NCI-H187 treated with DMSO at 0.1 percent for 48 hours (cell line): ENCODE measurements around the gene MYL11.

ENCODE experiments used
- DNase-seq: peaks from one replicate; lab custom pipeline; 2025; lab: John Stamatoyannopoulos, UW

The MYL11 gene

GRCh38 chr16:30421010-30421409 lies 46.4 kb downstream of the MYL11 start:
- no peak for DNase-seq
